Melanocyte of skin (primary cell): ENCODE results near the gene PSME4. TPM values are rescaled to one million over a fixed set of nuclear protein-coding genes. Genes with fewer than 3 reads are reported as not detected.

ENCODE experiments used
- small RNA-seq, 2 donors: library from RNA; depleted of rRNA; stranded (forward); fragments of <200 nt; gene quantifications; one replicate each; pipeline ENCODE3, GENCODE V24; 2012
- total RNA-seq, 2 donors: library from RNA; depleted of rRNA; stranded (reverse); fragments of >200 nt; gene quantifications; 2 replicates each; pipeline ENCODE4 v1.2.3, GENCODE V29; 2012

The PSME4 gene, protein sequence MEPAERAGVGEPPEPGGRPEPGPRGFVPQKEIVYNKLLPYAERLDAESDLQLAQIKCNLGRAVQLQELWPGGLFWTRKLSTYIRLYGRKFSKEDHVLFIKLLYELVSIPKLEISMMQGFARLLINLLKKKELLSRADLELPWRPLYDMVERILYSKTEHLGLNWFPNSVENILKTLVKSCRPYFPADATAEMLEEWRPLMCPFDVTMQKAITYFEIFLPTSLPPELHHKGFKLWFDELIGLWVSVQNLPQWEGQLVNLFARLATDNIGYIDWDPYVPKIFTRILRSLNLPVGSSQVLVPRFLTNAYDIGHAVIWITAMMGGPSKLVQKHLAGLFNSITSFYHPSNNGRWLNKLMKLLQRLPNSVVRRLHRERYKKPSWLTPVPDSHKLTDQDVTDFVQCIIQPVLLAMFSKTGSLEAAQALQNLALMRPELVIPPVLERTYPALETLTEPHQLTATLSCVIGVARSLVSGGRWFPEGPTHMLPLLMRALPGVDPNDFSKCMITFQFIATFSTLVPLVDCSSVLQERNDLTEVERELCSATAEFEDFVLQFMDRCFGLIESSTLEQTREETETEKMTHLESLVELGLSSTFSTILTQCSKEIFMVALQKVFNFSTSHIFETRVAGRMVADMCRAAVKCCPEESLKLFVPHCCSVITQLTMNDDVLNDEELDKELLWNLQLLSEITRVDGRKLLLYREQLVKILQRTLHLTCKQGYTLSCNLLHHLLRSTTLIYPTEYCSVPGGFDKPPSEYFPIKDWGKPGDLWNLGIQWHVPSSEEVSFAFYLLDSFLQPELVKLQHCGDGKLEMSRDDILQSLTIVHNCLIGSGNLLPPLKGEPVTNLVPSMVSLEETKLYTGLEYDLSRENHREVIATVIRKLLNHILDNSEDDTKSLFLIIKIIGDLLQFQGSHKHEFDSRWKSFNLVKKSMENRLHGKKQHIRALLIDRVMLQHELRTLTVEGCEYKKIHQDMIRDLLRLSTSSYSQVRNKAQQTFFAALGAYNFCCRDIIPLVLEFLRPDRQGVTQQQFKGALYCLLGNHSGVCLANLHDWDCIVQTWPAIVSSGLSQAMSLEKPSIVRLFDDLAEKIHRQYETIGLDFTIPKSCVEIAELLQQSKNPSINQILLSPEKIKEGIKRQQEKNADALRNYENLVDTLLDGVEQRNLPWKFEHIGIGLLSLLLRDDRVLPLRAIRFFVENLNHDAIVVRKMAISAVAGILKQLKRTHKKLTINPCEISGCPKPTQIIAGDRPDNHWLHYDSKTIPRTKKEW (N-terminal part only)
- total RNA-seq = 10 to 100 TPM; 40.6 to 50.3 TPM

DNA sequence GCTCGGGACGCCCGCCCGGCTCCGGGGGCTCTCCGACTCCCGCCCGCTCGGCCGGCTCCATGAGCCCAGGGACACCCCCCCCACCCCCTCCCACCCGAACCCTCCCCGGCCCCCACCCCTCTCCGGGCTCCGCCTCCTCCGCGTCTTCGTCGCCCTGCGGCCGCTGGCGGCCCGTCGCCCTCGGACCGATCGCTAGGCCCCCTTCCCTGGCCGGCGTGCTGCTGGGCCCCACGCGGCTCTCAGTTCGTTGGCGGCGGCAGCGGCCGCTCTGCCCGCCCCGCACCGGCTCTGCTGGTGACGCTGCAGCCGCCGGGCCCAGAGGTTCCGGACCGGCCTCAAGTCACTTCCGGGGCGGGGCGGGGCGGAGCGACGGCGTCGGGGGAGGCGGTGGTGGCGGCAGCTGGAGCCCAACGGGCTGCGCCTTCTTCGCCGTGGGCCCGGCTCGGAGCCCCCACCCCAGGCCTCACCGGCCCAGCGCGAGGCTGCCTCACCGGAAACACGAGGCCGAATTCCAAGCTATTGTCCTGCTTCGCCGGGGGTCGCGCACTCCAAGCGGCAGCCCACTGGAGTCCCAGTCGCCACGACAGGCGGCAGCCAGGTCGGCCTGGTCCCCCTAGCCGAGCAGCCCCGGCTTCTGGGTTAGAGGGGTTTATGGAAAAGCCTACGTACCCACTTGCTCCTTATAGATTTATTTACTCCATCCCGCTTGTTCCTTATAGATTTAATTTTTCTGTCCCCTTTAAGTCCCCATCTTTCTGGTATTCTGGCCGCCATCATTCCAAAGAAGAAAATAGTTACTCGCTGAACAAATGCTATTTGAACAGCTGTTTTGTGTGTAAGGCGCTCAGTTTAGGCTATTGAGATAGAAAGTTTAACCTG lies at the start of gene PSME4:
TSS of gene PSME4 (minus strand) at position 270 of the 879 bp plus-strand sequence. CDS start at position 61, 209 bp downstream.

DNA sequence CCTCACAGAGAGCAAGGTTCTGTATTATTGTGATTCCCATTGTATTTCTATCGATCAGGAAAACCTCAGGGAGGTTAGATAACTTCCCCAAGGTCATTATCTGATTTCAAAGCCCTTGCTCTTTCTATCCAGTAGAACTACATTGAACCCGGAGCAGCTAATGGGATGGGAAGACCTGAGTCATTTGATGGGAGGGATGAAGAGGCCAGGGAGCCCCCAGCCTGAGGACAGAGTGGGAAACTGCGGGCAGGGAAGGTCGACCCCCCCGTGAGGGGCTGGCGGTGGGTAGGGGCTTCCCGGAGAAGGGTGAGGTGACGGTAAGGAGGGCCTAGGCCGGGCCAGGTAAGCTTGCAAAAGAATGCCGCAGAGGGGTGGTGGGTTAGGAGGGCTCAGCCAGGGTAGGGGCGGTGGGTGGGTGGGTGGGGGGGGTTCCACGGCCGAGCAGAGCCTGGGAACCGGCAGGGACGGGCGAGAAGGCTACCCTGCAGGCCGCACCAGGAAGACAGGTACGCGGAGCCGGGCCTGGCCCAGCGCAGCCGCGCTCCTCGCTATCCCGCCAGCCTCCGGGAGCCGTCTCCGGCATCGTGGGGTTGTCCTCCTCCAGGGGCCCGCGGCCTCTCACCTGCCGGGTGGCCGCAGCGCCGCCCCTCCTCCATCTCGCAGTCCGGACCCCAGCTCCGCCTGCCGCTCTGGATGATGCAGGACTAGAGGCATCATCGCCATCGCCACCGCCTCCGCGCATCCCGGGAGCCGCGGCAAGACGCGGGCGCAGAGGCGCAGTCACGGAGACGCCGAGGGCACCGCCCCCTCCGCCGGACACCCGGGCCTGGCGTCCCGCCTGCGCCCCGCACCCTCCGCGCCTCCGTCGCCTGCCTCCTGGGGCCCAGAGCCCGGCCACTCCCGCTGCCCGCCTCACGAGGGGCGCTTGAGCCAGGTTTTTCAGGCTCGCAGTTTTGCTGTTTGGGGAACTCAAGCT lies 111.3 kb downstream of the PSME4 start, which contains the start of gene GPR75:
TSS of gene GPR75 (minus strand) at position 762 of the 976 bp plus-strand sequence. CDS start 5,211 bp downstream, outside the sequence.

Small RNA genes within 50 kb of the gene (small RNA-seq; reads per million reads assigned to genes)
- 0.29 to 0.43 reads per million in 2 donors for gene MIR3682

Other genes starting within 250 kb of the PSME4 start
- 1 to 10 TPM; 4.8 to 9.0 TPM for gene CHAC2, start 203.2 kb downstream of the PSME4 start, total RNA-seq
- gene ASB3, start 184.0 kb downstream of the PSME4 start, total RNA-seq = 10 to 100 TPM; 18.9 to 19.0 TPM
- gene ERLEC1, start 183.9 kb downstream of the PSME4 start, total RNA-seq = 10 to 100 TPM; 45.1 to 46.6 TPM
- 1 to 10 TPM; 1.7 to 2.7 TPM for gene GPR75, start 111.0 kb downstream of the PSME4 start, total RNA-seq
- 1 to 10 TPM; 4.3 to 6.2 TPM for gene ACYP2, start 144.6 kb upstream of the PSME4 start, total RNA-seq